ENCODE measurements around the gene PIN1.
"Not testable (repeated sequence)": the region's sequence is repeated elsewhere in the genome, so short reads cannot be mapped to it uniquely, and the experiment has no call there.

PIN1 gene

DNA sequence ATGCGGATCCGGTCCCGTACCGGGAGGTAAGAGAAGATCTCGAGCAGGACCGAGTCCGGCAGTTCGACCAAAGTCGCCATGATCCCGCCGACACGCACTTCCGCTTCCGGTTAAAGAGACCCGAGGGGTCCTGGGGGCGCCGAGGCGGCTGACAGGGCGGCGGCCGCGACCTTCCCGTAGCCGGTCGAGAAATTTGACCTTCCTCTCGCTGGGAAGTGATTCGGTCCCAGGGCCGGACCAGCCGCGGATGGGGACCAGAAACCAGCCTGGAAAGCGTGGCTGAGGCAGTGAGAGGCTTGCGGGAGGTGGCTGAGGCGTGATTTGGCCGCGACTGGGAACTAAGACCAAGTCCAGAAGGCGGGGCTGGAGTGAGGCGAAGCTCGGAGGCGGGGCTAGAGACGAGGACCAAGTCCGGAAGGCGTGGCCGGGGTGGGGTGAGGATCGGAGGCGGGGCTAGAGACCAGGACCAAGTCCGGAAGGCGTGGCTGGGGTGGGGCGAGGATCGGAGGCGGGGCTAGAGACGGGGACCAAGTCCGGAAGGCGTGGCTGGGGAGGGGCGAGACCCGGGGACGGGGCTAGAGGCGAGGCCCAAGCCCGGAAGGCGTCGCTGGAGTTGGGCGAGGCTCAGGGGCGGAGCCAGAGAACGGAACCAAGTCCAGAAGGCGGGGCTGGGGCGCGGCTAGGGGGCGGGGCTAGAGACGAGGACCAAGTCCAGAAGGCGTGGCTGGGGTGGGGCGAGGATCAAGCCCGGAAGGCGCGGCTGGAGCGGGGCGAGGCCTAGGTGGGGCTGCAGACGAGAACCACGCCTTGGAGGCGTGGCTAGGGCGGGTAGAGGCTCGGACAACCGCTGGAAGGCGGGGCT lies 16.2 kb upstream of the PIN1 start, which contains the start of gene FBXL12:
Gene FBXL12, minus strand, starts transcription at position 346 of the 862 bp plus-strand sequence. Its CDS starts 266 bp downstream, at position 80.
- DNase-seq: peak; percentile 100

DNA sequence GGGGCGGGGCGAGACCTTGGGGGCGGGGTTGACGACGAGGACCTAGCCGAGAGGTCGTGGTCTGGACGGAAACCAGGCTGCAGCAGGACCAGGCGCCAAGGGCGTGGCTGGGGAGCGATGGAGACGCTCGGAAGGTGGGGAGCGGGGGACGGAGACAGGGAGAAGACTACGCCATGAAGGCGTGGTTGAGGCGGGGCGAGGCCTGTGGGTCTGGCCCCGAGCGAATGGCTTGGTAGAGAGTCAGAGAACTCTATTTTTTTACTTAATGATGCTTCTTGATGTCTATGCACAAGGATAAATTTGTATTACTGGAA lies 15.6 kb upstream of the PIN1 start:
- DNase-seq: no peak

DNA sequence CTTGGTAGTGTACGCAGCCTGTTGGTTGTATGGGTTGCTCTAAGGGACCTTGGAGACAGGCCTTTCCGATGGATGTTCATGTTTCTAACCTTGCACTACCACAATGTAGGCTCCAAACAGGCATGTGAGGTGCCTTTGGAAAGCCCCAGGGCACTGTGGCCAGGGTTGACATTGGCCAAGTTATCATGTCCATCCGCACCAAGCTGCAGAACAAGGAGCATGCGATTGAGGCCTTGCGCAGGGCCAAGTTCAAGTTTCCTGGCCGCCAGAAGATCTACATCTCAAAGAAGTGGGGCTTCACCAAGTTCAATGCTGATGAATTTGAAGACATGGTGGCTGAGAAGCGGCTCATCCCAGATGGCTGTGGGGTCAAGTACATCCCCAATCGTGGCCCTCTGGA lies 15.1 kb upstream of the PIN1 start:
- not testable (repeated sequence) for DNase-seq

DNA sequence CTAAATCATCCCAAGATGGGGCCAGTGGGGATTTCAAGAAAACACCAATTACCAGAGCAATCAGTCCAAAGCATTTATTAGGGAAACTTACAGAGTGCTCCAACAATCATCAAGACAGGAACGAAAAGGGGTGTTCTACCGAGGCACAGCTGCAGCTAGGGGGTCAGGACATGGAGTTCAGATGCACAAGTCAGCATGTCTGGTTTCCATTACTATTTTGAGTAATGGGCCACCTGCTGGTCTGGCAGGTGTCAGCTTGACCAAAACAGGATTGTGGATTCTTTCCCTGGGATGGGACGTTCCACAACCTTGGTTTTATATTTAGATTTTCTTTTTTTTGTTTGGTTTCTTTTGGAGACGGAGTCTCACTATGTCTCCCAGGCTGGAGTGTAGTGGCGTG lies 11.3 kb upstream of the PIN1 start:
- DNase-seq: no peak

DNA sequence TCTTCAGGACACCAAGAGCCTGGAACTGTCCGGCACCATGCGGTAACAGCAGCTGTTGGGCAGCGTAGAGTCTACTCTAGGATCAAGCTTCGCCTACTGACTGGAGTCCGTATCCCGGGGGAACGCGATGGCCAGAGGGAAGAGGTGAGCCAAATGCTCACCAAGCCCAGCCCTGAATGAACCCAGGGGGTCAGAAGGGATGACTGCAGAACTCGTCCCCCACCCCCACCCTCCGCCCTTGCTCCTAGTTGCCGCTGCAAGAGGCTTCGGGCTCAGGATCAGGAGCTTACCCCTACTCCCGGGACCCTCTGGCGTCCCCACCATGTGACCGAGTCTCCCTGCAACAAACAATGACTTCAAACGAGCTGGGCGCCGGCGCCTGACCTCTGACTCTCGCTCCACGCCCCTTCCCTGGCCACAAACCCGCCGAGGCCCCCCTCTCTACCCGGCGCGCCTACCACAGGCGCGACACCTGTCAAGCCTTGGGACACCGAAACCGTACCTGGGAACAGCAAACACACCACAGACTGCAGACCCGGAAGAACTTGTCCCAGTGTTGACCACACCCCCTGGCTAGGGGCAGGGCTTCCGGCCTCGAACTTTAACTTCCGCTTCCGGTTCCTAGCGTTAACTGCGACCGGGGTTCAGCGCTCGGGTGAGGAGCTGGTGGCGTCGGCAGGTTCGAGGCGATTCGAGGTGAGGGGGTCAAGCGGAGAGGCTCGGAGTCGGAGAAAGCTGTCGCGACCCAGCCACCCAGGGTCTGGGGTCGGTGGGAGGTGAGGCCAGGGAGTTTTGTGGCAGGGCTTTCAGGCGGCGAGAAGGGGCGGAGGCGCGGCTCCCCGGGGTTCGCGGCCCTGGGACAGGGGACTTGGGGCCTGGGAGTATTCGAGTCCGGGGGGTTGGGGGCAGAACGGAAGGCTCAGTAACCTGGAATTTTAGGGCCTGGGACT lies 7.6 kb upstream of the PIN1 start, which contains the start of gene UBL5:
Gene UBL5, plus strand, starts transcription at position 630 of the 950 bp plus-strand sequence. CDS start 420 bp downstream, outside the sequence.
- DNase-seq: peak; percentile 69

DNA sequence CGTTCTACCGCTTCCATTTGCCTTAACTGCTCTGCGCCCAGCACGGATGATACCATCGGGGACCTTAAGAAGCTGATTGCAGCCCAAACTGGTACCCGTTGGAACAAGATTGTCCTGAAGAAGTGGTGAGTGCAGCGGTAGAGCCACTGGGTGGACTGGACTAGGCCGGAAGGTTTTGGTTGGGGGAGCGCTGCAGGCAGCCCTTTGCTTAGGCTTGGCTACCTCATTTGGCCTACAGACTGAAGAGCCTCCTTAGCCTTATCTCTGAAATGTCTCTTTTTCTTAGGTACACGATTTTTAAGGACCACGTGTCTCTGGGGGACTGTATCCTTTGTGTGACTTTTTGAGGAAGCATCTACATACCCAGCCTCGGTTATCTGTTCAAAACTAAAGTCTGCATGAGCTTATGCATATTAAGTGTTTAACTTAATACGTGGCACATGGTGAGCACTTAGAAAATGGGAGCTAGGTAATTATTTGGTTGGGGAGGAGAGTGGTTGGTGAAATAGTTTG lies 6.5 kb upstream of the PIN1 start:
- DNase-seq: peak; percentile 1

DNA sequence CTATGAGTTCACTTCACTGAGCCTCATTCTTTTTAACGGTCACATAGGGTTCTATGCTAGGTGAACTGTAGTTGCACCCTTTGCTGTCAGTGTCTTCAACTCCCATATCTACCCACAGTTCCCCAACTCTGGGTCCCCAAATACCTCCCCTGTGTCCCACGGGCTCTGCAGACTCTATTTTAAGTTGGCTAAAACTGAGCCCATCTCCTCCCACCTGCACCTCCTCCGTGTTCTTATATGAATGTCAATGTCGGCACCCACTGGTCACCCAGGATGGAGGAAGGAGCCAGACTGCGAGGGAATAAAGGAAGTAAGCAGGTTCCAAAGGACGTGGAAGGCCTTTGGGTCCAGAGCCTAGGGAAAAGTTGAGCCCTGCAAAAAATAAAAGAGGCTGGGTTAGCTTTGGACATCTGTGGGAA lies 802 bp upstream of the PIN1 start:
- DNase-seq: no peak

DNA sequence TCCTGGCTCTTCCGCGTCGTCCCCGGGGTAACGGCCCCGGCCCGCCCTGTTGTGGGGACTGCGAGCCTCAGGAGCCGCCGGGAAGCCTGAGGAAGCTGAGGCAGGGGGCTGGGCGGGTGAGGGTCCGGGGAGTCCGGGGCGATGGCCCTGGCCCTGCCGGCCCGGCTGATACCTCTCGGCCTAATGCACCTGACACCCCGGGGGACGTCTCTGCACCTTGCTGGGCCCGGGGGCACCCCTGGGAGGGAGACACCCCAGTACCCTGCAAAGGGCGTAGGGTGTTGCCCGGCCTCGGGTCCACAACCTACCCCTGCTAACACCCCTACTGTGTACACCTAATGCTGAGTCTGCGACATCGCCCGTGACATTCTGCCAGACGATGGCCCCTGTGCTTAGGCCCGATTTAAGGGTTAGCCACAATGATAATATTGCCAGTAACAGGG lies 410 bp downstream of the PIN1 start:
- no peak for DNase-seq

DNA sequence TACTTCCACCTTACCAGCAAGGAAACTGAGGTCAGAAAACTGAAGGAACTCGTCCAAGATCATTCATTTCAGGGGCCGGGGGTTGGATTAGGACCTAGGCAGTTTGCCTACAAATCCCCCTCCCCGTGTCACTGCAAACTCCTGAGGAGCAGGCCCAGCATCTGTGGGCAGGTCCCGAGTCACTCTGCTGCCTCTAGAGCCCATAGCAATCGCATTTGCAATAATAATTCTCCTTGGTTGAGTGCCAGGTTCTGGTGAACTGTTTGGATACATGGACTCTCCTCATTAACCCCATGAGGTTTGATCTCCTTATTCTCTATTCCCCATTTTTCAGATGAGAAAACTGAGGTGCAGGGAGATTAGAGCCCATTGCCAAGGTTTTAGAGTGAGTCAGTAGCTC lies 903 bp downstream of the PIN1 start:
- DNase-seq: no peak

DNA sequence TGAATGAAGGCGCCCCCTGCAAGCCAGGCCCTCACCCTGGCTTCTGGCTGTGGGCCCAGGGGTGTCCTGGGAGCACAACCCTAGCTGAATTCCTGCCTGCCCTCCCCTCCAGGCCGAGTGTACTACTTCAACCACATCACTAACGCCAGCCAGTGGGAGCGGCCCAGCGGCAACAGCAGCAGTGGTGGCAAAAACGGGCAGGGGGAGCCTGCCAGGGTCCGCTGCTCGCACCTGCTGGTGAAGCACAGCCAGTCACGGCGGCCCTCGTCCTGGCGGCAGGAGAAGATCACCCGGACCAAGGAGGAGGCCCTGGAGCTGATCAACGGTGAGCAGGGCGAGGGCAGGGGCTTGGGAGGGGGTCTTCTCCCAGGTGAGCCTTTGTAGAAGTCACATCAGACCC lies 3.2 kb downstream of the PIN1 start:
- no peak for DNase-seq

DNA sequence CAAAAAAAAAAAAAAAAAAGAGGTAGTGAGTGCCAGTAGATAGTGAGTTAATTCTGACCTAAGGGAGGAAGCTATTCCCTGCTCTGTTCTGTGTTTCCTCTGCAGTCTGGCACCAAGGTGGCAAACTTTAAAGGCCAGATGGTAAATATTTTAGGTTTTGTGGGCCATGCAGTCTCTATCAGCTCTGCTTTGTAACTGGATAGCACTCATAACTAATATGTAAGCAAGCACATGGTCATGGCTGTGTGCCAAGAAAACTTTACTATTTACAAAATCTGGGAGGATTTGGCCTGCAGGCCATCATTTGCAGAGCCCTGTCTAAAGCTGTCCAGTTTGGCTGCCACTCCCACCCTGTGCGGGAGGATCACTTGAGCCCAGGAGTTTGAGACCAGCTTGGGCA lies 4.3 kb downstream of the PIN1 start:
- DNase-seq: no peak

DNA sequence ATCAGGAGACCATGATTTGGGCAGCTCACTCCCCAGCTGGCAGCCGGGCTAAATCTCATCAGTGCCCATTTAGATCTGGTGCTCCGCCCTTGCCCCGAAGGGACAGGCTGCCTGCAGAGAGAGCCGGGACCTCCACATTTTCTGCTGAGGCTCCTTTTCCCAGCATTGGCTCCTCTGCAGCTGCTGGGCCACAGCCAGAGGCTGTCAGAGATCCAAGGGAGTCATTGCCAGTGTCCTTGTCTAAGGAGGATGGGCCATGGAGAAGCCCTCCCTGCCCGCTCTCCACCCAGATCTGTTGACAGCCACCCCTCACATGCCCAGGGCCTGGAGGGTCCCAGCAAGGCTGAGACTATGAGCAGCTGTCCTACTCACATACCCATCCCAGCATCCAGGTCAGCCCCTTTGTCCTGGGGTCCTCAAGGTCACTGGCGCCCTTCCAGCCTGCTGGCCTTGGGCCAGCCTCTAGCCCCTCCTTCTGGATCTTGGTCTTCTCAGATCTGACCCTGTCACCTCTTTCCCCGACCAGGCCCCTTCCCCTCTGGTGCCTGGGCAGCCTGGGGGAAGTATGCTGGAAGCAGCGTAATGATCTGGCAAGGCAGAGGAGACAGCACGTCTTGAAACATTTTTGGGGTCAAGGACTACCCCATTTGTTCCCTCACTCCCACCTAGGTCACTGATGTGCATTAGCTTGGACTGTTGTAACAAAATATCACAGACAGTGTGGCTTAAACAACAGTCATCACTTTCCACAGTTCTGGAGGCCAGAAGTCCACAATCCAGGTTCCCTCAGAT lies 7.9 kb downstream of the PIN1 start:
- DNase-seq: no peak

DNA sequence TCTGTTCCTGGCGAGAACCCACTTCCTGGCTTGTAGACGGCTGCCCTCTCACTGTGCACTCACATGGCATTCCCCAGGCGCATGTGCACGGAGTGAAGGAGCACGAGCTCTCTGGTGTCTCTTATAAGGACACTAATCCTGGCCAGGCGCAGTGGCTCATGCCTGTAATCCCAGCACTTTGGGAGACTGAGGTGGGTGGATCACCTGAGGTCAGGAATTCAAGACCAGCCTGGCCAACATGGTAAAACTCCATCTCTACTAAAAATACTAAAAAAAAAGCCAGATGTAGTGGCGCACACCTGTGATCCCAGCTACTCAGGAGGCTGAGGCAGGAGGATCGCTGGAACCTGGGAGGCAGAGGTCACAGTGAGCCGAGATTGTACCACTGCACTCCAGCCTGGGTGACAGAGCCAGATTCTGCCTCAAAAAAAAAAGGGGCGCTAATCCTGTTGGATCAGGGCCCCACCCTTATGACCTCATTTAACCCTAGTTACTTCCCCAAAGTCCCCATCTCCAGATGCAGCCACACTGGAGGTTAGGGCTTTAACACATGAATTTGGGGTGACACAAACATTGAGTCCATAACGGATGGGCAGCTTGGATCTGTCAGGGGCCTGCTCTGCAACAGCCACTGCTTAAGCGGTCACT lies 8.6 kb downstream of the PIN1 start:
- DNase-seq: not testable (repeated sequence)

DNA sequence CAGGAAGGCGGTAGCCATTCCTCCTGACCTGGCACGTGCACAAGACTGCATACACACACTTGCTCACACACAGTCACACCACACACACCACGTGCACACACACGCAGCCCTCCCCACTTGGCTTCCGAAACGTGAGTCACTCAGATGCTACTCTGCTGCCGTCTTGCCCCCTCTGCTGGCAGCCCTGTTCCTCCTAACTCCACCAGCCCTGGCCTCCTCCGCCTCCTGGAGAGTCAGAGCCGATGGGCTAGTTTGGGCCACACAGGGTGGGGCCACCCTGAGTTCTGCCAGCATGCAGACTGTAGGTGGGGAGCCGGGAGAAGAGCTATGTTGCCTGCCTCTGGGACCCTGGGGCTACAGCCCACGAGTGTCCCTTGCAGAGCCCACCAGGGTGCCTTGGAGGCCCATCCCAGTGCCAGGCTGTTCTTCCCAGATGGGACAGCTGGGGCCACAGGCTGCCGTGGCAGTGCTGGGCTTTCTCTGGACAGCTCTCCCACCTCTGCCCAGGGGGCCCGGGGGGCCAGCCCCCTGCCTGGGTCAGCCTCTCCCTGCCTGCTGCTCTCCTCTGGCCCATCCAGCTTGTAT lies 12.1 kb downstream of the PIN1 start:
- no peak for DNase-seq

DNA sequence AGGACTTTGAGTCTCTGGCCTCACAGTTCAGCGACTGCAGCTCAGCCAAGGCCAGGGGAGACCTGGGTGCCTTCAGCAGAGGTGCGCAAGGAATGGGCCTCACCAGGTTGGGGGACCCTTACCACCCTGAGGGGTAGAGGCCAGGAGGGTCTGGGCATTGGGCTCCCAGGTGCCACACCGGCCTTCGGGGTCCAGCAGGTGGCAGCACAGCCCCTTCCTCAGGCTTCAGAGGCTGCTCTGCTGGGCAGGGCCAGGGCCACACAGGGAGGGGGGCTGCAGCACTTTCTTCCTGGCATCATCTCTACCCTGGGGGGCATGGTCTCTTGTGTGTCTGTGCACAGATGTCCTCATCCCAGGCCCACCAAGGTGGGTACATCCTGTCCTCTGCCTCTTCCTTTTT lies 12.9 kb downstream of the PIN1 start:
- no peak for DNase-seq

DNA sequence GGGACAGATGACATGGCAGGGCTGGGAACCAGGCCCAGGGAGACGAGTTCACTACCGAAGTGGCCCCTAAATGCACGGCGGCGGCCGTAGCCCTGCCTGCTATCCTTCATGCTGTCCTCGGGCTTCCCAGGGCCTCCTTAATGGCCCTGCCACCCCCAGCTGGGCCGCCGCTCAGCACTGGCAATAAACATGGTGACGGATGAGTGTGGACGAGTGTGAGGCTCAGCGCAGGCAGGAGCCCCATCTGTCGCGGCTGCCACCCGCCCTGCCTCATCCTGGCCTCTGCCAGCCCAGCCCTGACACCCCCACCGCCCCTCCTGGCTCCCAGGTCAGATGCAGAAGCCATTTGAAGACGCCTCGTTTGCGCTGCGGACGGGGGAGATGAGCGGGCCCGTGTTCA lies 13.6 kb downstream of the PIN1 start:
- DNase-seq: no peak

DNA sequence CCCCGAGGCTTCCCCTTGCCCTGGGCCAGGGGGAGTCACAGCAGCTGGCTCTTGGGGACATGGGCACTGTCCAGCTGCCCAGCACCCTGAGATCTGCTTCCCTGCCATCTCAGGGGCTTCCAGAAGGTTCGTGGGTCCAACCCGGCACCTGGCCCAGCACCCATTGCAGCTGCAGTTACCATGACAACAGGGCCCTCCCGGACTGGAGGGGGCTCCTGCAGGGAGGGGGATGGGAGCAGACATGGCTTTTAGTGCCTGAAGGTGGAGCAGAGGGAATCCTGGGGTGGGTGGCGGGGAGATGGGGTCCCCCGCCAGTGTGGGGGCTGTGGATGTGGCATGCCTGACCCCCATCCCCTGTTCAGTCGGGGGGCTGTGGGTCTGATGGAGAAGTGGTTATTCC lies 14.7 kb downstream of the PIN1 start:
- no peak for DNase-seq

DNA sequence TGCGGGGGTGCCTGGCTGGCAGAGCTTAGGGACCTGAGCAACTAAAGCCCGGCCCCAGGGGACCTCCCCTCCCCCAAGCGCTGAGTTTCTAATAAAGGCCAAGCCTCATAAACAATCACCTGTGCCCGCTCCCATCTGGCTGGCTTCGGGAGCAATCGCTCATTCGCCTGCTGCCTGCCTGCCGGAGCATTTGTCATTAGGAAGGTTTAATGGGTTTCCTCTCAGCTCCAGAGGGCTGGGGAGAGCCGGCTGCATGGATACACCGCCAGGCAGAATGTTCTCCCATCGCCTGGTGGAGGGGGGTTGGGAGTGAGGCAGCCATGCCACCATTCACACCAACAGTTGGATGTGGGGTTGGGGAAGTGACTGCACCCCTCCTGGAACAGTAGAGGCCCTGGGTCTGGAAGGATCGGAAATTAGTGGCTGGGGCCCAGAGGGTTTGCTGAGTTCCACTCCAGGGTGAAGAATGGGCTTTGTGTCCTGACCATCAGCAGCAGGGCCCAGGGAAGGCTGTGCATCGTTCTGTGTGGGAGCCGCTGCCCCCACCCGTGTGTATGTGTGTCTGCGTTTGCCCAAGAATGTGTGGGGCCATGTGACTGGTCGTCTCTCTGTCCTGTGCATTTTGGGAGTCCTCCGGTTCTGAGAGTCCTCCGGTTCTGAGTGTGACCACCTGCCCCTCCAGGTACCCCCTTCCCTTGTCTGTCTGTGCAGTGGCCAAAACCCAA lies 15.3 kb downstream of the PIN1 start:
- DNase-seq: no peak

DNA sequence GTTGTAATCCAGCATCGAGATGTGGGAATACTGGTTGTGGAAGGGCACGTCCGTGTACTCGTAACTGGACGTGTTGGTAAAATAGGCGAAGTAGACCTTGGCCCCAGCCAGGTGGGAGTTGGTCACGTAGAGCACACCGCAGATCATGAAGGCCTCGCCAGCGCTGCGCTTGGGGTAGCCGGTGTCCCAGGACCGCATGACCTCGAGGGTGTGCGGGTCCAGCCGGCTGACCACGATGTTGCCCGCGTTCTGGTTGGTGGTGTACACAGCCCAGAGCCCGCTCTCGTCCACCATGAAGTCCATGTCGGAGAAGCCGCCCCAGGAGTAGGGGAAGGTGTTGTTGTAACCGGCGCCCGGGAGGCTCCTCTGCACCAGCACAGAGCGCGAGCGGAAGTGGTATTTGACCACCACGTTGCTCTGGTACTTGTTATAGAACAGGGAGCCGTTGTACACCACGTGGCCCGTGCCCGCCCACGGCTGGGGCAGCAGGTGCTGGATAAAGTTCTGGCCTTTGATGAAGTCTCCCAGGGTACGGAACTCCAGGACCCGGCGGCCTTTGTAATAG lies 19.2 kb downstream of the PIN1 start:
- no peak for DNase-seq

DNA sequence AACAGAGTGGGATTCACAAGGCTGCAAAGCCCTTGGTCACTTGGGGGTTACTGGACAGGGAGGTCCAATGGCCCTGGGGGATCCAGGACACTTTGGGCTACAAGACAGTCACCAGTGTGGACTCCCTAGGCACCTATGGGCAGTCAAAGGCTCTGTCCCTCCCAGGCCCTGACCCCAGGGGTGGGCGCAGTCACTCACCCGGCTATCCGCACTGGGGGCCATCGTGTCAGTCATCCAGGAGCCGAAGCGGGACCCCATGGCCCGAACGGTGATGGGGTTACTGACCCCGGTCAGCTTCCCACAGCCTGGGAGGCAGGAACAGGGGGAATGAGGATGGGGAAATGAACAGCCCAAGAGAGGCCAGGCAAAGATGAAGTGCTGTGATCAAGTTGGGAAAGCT lies 21.5 kb downstream of the PIN1 start:
- no peak for DNase-seq

All from GF-D8 (cell line).